ENCODE data around the gene POLR3C.

POLR3C gene

GRCh38 chr1:145857170-145857569 lies 33.2 kb downstream of the POLR3C start:
- no peak for TF ChIP-seq CTCF (IDR thresholded peaks at IDR 0.05; ENCODE audit: control insufficient read depth, extremely low read depth, insufficient read depth)
- no peak for DNase-seq (ENCODE audit: low read depth)
- no peak overlapping the region for H3K4me3 ChIP-seq (ENCODE audit: low read depth, low read length)

- TF ChIP-seq CTCF (IDR thresholded peaks at IDR 0.05; ENCODE audit: control insufficient read depth, extremely low read depth, insufficient read depth) = peak; percentile 10; the same call in 1 of the 2 replicates
- DNase-seq (ENCODE audit: low read depth) = no peak
- H3K4me3 ChIP-seq (ENCODE audit: low read depth, low read length) = peak overlapping the region; percentile 92
These were observed 34.4 kb downstream of the POLR3C start for GRCh38 chr1:145858238-145858900.

GRCh38 chr1:145858901-145859490 lies 35.0 kb downstream of the POLR3C start, which contains the start of gene PIAS3:
PIAS3 (minus strand) TSS chr1:145859081; CDS start chr1:145858990, 91 bp downstream.
- no peak for TF ChIP-seq CTCF (IDR thresholded peaks at IDR 0.05; ENCODE audit: control insufficient read depth, extremely low read depth, insufficient read depth)
- DNase-seq (ENCODE audit: low read depth) = peak; percentile 81
- peak within 1 kb of the TSS; percentile 92 for H3K4me3 ChIP-seq (ENCODE audit: low read depth, low read length)

GRCh38 chr1:145859491-145860023 lies 35.6 kb downstream of the POLR3C start:
- peak; percentile 64 for DNase-seq (ENCODE audit: low read depth)
- no peak for TF ChIP-seq CTCF (IDR thresholded peaks at IDR 0.05; ENCODE audit: control insufficient read depth, extremely low read depth, insufficient read depth)
- peak overlapping the region; percentile 92 for H3K4me3 ChIP-seq (ENCODE audit: low read depth, low read length)

- H3K4me3 ChIP-seq (ENCODE audit: low read depth, low read length) = no peak overlapping the region
- DNase-seq (ENCODE audit: low read depth) = no peak
- no peak for TF ChIP-seq CTCF (IDR thresholded peaks at IDR 0.05; ENCODE audit: control insufficient read depth, extremely low read depth, insufficient read depth)
These were observed 39.5 kb downstream of the POLR3C start for GRCh38 chr1:145863282-145864018.

- DNase-seq (ENCODE audit: low read depth) = no peak
- no peak for TF ChIP-seq CTCF (IDR thresholded peaks at IDR 0.05; ENCODE audit: control insufficient read depth, extremely low read depth, insufficient read depth)
- no peak overlapping the region for H3K4me3 ChIP-seq (ENCODE audit: low read depth, low read length)
These were observed 44.2 kb downstream of the POLR3C start for GRCh38 chr1:145868232-145868631.

Measured in LNCaP clone FGC (cell line).